ENCODE results near the gene IL19.

Gene IL19

GRCh38 chr1:206835186-206835585 is 64.6 kb downstream of the IL19 start:
- TF ChIP-seq, protein P1, sequence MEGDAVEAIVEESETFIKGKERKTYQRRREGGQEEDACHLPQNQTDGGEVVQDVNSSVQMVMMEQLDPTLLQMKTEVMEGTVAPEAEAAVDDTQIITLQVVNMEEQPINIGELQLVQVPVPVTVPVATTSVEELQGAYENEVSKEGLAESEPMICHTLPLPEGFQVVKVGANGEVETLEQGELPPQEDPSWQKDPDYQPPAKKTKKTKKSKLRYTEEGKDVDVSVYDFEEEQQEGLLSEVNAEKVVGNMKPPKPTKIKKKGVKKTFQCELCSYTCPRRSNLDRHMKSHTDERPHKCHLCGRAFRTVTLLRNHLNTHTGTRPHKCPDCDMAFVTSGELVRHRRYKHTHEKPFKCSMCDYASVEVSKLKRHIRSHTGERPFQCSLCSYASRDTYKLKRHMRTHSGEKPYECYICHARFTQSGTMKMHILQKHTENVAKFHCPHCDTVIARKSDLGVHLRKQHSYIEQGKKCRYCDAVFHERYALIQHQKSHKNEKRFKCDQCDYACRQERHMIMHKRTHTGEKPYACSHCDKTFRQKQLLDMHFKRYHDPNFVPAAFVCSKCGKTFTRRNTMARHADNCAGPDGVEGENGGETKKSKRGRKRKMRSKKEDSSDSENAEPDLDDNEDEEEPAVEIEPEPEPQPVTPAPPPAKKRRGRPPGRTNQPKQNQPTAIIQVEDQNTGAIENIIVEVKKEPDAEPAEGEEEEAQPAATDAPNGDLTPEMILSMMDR (IDR thresholded peaks at IDR 0.05; ENCODE audit: insufficient read depth, low read depth, low read length, missing control alignments), result no peak
- no peak for DNase-seq (ENCODE audit: low read depth)

DNA sequence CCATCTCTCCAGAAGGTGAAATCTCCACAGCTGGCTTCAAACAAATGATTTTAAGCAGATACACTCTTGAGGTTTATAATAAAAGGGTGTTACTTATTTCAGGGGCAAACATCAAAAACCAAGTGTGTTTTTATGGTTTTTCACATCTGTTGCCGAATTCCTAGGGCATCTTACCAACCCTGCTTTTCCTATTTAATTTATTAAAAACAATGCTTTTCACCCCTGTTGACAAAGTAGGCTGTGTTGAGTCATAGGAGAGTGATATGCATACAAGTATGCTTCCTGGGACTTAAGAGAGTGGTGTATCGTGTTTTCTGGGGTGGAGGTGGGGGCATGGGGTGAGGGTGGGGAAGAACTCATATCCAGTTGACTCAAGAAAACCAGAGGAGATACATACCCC is 65.5 kb downstream of the IL19 start:
- DNase-seq (ENCODE audit: low read depth), result no peak
- TF ChIP-seq, protein P1 (IDR thresholded peaks at IDR 0.05; ENCODE audit: insufficient read depth, low read depth, low read length, missing control alignments), result no peak
- no peak overlapping the region for H3K4me3 ChIP-seq (ENCODE audit: low read depth, low read length)

More at GRCh38 chr1:206835186-206835585, 64.6 kb downstream of the IL19 start:
- no peak overlapping the region for H3K4me3 ChIP-seq (ENCODE audit: low read depth, low read length)

DNA sequence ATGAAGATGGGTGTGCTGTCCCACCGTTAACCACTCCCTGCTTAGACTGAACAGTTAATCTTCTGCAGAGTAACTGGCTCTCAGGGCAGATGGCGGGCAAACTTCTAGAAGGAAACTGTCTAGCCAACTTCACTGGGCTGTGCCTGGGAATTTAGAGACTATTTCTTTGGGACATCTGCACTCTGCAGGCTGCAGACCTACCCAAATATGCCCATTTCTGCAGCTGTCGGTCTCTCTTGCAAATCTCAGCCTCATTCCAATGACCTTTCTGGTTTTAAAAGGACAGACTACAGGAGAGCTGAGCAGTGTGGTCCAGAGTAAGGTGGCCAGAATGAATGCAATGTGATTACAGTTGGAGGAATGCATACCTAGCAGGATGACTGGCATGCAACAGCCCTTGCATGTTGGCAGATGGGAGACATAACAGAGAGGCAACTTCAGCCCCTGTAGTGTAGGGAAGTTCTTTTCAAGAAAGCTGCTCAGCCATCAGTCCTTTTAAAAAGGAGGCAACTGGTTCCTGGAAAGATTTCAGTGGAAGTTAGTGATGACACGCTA is 68.5 kb downstream of the IL19 start:
- TF ChIP-seq, protein P1 (IDR thresholded peaks at IDR 0.05; ENCODE audit: insufficient read depth, low read depth, low read length, missing control alignments), result no peak
- no peak for DNase-seq (ENCODE audit: low read depth)
- H3K4me3 ChIP-seq (ENCODE audit: low read depth, low read length), result no peak overlapping the region

DNA sequence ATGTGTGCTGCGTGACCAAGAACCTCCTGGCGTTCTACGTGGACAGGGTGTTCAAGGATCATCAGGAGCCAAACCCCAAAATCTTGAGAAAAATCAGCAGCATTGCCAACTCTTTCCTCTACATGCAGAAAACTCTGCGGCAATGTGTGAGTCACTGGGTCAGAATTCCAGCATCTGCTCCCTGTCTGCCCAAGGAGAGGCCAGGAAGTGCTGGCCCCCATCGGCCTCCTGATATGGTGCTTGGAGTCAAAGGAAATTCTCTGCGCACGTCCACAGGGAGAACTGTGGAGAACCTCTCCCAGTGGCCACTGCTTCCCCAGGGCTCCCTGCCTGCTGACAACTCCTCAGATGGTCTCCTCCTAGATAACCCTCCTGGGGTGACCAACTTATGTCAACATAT is 69.3 kb downstream of the IL19 start:
- TF ChIP-seq, protein P1 (IDR thresholded peaks at IDR 0.05; ENCODE audit: insufficient read depth, low read depth, low read length, missing control alignments), result no peak
- H3K4me3 ChIP-seq (ENCODE audit: low read depth, low read length), result no peak overlapping the region
- no peak for DNase-seq (ENCODE audit: low read depth)

- no peak for DNase-seq (ENCODE audit: low read depth)
- H3K4me3 ChIP-seq (ENCODE audit: low read depth, low read length), result no peak overlapping the region
- TF ChIP-seq, protein P1 (IDR thresholded peaks at IDR 0.05; ENCODE audit: insufficient read depth, low read depth, low read length, missing control alignments), result no peak
These were observed 71.2 kb downstream of the IL19 start for GRCh38 chr1:206841609-206842323.

GRCh38 chr1:206842854-206843253 is 72.3 kb downstream of the IL19 start:
- TF ChIP-seq, protein P1 (IDR thresholded peaks at IDR 0.05; ENCODE audit: insufficient read depth, low read depth, low read length, missing control alignments), result no peak
- H3K4me3 ChIP-seq (ENCODE audit: low read depth, low read length), result no peak overlapping the region
- no peak for DNase-seq (ENCODE audit: low read depth)

Data from GM12865 (cell line).